HEK293T (cell line): Measurements from ENCODE around the gene DCUN1D4.

Source experiments
- BHLHE40 ChIP-seq: fragments of 450-650 bp; IDR thresholded peaks from 2 replicates; pipeline ENCODE4 v1.6.1; 2016; ENCODE audit warnings: mild to moderate bottlenecking, moderate library complexity, borderline replicate concordance
- FOXK2 ChIP-seq: fragments of 450-650 bp; IDR thresholded peaks from 2 replicates; pipeline ENCODE4 v1.6.1; 2016; ENCODE audit warnings: mild to moderate bottlenecking
- ZNF384 ChIP-seq: fragments of 450-650 bp; IDR thresholded peaks from 2 replicates; pipeline ENCODE4 v1.6.1; 2016

GRCh38 chr4:51851090-51851936 is 8.4 kb downstream of the DCUN1D4 start:
- TF ChIP-seq FOXK2 = no peak
- no peak for TF ChIP-seq ZNF384
- TF ChIP-seq BHLHE40 = no peak
